Loucy (cell line): ENCODE measurements around the gene RIMBP2.

Experiments
- CTCF ChIP-seq: fragments of 200-600 bp; sonication (generic); conservative IDR thresholded peaks from 2 replicates; pipeline ENCODE4 v1.5.1; 2014; ENCODE audit warnings: mild to moderate bottlenecking, antibody characterized with exemption, low read length
- EZH2phosphoT487 ChIP-seq: fragments of 200-600 bp; IDR thresholded peaks from 2 replicates; pipeline ENCODE4 v1.6.1; 2018; ENCODE audit warnings: antibody characterized with exemption, mild to moderate bottlenecking, moderate library complexity, borderline replicate concordance

- TF ChIP-seq CTCF: no peak
- TF ChIP-seq EZH2phosphoT487: no peak
Observed at GRCh38 chr12:130590685-130591084, 125.4 kb downstream of the RIMBP2 start.
